CD4-positive, alpha-beta memory T cell (primary cell): ENCODE measurements around the gene OR2J3. TPM values are rescaled to one million over a fixed set of nuclear protein-coding genes. Genes with fewer than 3 reads are reported as not detected.
"Not testable (repeated sequence)": the region's sequence is repeated elsewhere in the genome, so short reads cannot be mapped to it uniquely, and the experiment has no call there.

Source experiments
- CTCF ChIA-PET: fragments of 350-600 bp; sonication (Branson Sonifier 250); formaldehyde crosslinking; loops from one replicate; lab custom pipeline; 2021; ENCODE audit warnings: inconsistent platforms; ENCODE audit not compliant: partially characterized antibody; lab: Charles Lee
- POLR2A ChIA-PET: fragments of 350-600 bp; sonication (Branson Sonifier 250); formaldehyde crosslinking; loops from one replicate; lab custom pipeline; 2021; ENCODE audit not compliant: partially characterized antibody; lab: Charles Lee
- DNase-seq, 5 donors: peaks; one replicate each; pipeline versions ENCODE4 v3.0.0 to v3.0.0-alpha.2; 2020 to 2022; ENCODE audit warnings: mixed read lengths in 1 of 5
- H3K27ac ChIP-seq: one replicate; pipeline ENCODE4 v1.7.0; 2013; ENCODE audit warnings: low read depth, low read length
- H3K27me3 ChIP-seq: 2 replicates; pipeline ENCODE4 v1.7.0; 2013; ENCODE audit warnings: mild to moderate bottlenecking, low read length, moderate library complexity; ENCODE audit not compliant: insufficient read depth
- H3K36me3 ChIP-seq: 2 replicates; pipeline ENCODE4 v1.7.0; 2013; ENCODE audit warnings: mild to moderate bottlenecking, low read length, moderate library complexity; ENCODE audit not compliant: insufficient read depth
- H3K4me1 ChIP-seq: 2 replicates; pipeline ENCODE4 v1.7.0; 2013; ENCODE audit warnings: mild to moderate bottlenecking, low read length, moderate library complexity; ENCODE audit not compliant: insufficient read depth
- H3K4me3 ChIP-seq, 2 donors: one replicate each; pipeline ENCODE4 v1.7.0; 2013; ENCODE audit warnings: low read length in 2 of 2, mild to moderate bottlenecking in 1 of 2
- H3K9me3 ChIP-seq, 2 donors: one replicate each; pipeline ENCODE4 v1.7.0; 2013; ENCODE audit warnings: low read length in 2 of 2, control low read depth in 1 of 2; ENCODE audit not compliant: control insufficient read depth in 1 of 2
- H3K27ac Mint-ChIP-seq, 7 donors: one replicate each; pipeline ENCODE4 v1.8.0; 2020 to 2021; ENCODE audit warnings: mixed read lengths in 7 of 7, mild to moderate bottlenecking in 6 of 7, inconsistent platforms in 3 of 7, moderate library complexity in 3 of 7
- H3K27me3 Mint-ChIP-seq, 2 donors: one replicate each; pipeline ENCODE4 v1.8.0; 2020 to 2021; ENCODE audit warnings: mixed read lengths in 2 of 2
- H3K36me3 Mint-ChIP-seq, 2 donors: one replicate each; pipeline ENCODE4 v1.8.0; 2020 to 2021; ENCODE audit warnings: mixed read lengths in 2 of 2, inconsistent platforms in 1 of 2, mild to moderate bottlenecking in 1 of 2
- H3K4me1 Mint-ChIP-seq, 4 donors: one replicate each; pipeline ENCODE4 v1.8.0; 2020 to 2021; ENCODE audit warnings: mixed read lengths in 4 of 4, mild to moderate bottlenecking in 1 of 4
- H3K4me3 Mint-ChIP-seq, 8 donors: one replicate each; pipeline ENCODE4 v1.8.0; 2020 to 2021; ENCODE audit warnings: mixed read lengths in 8 of 8, mild to moderate bottlenecking in 7 of 8, moderate library complexity in 6 of 8, inconsistent platforms in 3 of 8
- H3K9me3 Mint-ChIP-seq, 8 donors: one replicate each; pipeline ENCODE4 v1.8.0; 2020 to 2021; ENCODE audit warnings: mixed read lengths in 8 of 8, mild to moderate bottlenecking in 5 of 8, inconsistent platforms in 3 of 8, moderate library complexity in 1 of 8
- intact Hi-C: fragments of 100-400 bp; cut with micrococcal nuclease; formaldehyde crosslinking; loops from one replicate; pipeline ENCODE4 v1.15.1; 2023
- polyA plus RNA-seq, 2 donors: library from polyadenylated mRNA; unstranded; fragments of 300-500 nt; fragmentation: Illumina TruSeq; gene quantifications; one replicate each; pipeline ENCODE4 v1.2.3, GENCODE V29; 2021
- total RNA-seq, 2 experiments: library from RNA; stranded (reverse); gene quantifications; one replicate each; pipeline ENCODE4 v1.2.3, GENCODE V29; 2021

The OR2J3 gene
- total and polyA plus RNA-seq, 4 experiments from 2014 or later: not detected

GRCh38 chr6:29097803-29098202 is 10.1 kb upstream of the OR2J3 start:
- Histone ChIP-seq H3K9me3 (no peaks in the 10 kb centered on the region), H3K27ac (no peak overlapping the region), H3K27me3 (no peaks in the 10 kb centered on the region), H3K4me1 (no peaks in the 10 kb centered on the region), H3K36me3 (no peaks in the 10 kb centered on the region), H3K4me3 (no peak overlapping the region)
- H3K9me3 Mint-ChIP-seq: peaks cover 0 to 2% (median 0%) of the 10 kb centered on the region in 8 donors
- no peak overlapping the region for H3K27ac Mint-ChIP-seq
- H3K4me3 Mint-ChIP-seq: no peak overlapping the region
- ChIA-PET POLR2A (no interaction called here), CTCF (no interaction called here)
- H3K4me1 Mint-ChIP-seq: no peaks in the 10 kb centered on the region
- intact Hi-C loops: no loop called here
- H3K36me3 Mint-ChIP-seq: no peaks in the 10 kb centered on the region
- DNase-seq: no peak
- peaks cover 8 to 12% of the 10 kb centered on the region in 2 donors for H3K27me3 Mint-ChIP-seq

GRCh38 chr6:29099190-29099589 is 8.7 kb upstream of the OR2J3 start, which contains the start of gene OR2J1:
OR2J1 (plus strand) TSS chr6:29099490; CDS start chr6:29100943, 1,453 bp downstream.
- DNase-seq: no peak
- Histone ChIP-seq H3K9me3 (no peaks in the 10 kb centered on the region), H3K36me3 (no peaks in the 10 kb centered on the region), H3K27me3 (no peaks in the 10 kb centered on the region), H3K4me1 (no peaks in the 10 kb centered on the region), H3K27ac (no peak within 1 kb of the TSS), H3K4me3 (no peak within 1 kb of the TSS)
- no peak within 1 kb of the TSS for H3K4me3 Mint-ChIP-seq
- POLR2A ChIA-PET: no interaction called here
- CTCF ChIA-PET: no interaction called here
- no peaks in the 10 kb centered on the region for H3K9me3 Mint-ChIP-seq
- intact Hi-C loops: no loop called here
- no peaks in the 10 kb centered on the region for H3K36me3 Mint-ChIP-seq
- no peak within 1 kb of the TSS for H3K27ac Mint-ChIP-seq
- H3K27me3 Mint-ChIP-seq: peaks cover 4 to 19% of the 10 kb centered on the region in 2 donors
- H3K4me1 Mint-ChIP-seq: no peaks in the 10 kb centered on the region

GRCh38 chr6:29112135-29112534 is 4.3 kb downstream of the OR2J3 start:
- H3K36me3 Mint-ChIP-seq: no peaks in the 10 kb centered on the region
- peak in 1 of 5 donors; percentile 0 for DNase-seq
- no peaks in the 10 kb centered on the region for H3K9me3 Mint-ChIP-seq
- H3K27me3 ChIP-seq: peaks cover 6% of the 10 kb centered on the region
- ChIA-PET CTCF (interaction anchor here (0.7 kb wide), 1 partner anchor 842 kb away, joined by 3 read pairs; no protein-coding TSS in a partner anchor), POLR2A (no interaction called here)
- no peaks in the 10 kb centered on the region for H3K36me3 ChIP-seq
- no peak overlapping the region for H3K27ac ChIP-seq
- H3K4me1 ChIP-seq: no peaks in the 10 kb centered on the region
- H3K27ac Mint-ChIP-seq: no peak overlapping the region
- intact Hi-C loops: no loop called here
- H3K4me3 ChIP-seq: no peak overlapping the region
- peaks cover 12 to 18% of the 10 kb centered on the region in 2 donors for H3K27me3 Mint-ChIP-seq
- H3K9me3 ChIP-seq: no peaks in the 10 kb centered on the region
- H3K4me3 Mint-ChIP-seq: no peak overlapping the region
- H3K4me1 Mint-ChIP-seq: no peaks in the 10 kb centered on the region

GRCh38 chr6:29114964-29115363 is 7.1 kb downstream of the OR2J3 start:
- H3K9me3 ChIP-seq, DNase-seq, H3K27me3 ChIP-seq, H3K4me3 ChIP-seq, H3K27ac ChIP-seq, intact Hi-C loops, H3K36me3 ChIP-seq, H3K4me1 Mint-ChIP-seq, H3K9me3 Mint-ChIP-seq, POLR2A ChIA-PET, H3K4me1 ChIP-seq, H3K36me3 Mint-ChIP-seq, H3K27ac Mint-ChIP-seq, CTCF ChIA-PET, H3K4me3 Mint-ChIP-seq: not testable (repeated sequence)
- peaks cover 18 to 29% of the 10 kb centered on the region in 2 donors for H3K27me3 Mint-ChIP-seq

GRCh38 chr6:29129326-29130012 is 21.6 kb downstream of the OR2J3 start:
- no peaks in the 10 kb centered on the region for H3K9me3 ChIP-seq
- intact Hi-C loops: no loop called here
- H3K27ac Mint-ChIP-seq: no peak overlapping the region
- POLR2A ChIA-PET: no interaction called here
- DNase-seq: peak in 1 of 5 donors; percentile 28
- no peaks in the 10 kb centered on the region for H3K4me1 ChIP-seq
- no peak overlapping the region for H3K27ac ChIP-seq
- CTCF ChIA-PET: no interaction called here
- H3K36me3 ChIP-seq: no peaks in the 10 kb centered on the region
- H3K27me3 ChIP-seq: no peaks in the 10 kb centered on the region
- H3K4me1 Mint-ChIP-seq: no peaks in the 10 kb centered on the region
- peaks cover 15 to 20% of the 10 kb centered on the region in 2 donors for H3K27me3 Mint-ChIP-seq
- H3K4me3 ChIP-seq: no peak overlapping the region
- H3K36me3 Mint-ChIP-seq: no peaks in the 10 kb centered on the region
- no peak overlapping the region for H3K4me3 Mint-ChIP-seq
- H3K9me3 Mint-ChIP-seq: no peaks in the 10 kb centered on the region

- Histone ChIP-seq H3K27me3 (no peaks in the 10 kb centered on the region), H3K36me3 (no peaks in the 10 kb centered on the region), H3K27ac (no peak overlapping the region), H3K4me3 (no peak overlapping the region), H3K9me3 (no peaks in the 10 kb centered on the region), H3K4me1 (no peaks in the 10 kb centered on the region)
- ChIA-PET CTCF (no interaction called here), POLR2A (no interaction called here)
- H3K4me3 Mint-ChIP-seq: no peak overlapping the region
- DNase-seq: no peak
- no peaks in the 10 kb centered on the region for H3K36me3 Mint-ChIP-seq
- no peaks in the 10 kb centered on the region for H3K4me1 Mint-ChIP-seq
- H3K9me3 Mint-ChIP-seq: no peaks in the 10 kb centered on the region
- H3K27ac Mint-ChIP-seq: no peak overlapping the region
- peaks cover 20 to 21% of the 10 kb centered on the region in 2 donors for H3K27me3 Mint-ChIP-seq
- intact Hi-C loops: no loop called here
These were observed 22.8 kb downstream of the OR2J3 start for GRCh38 chr6:29130644-29131043.

GRCh38 chr6:29131691-29132090 is 23.8 kb downstream of the OR2J3 start:
- ChIA-PET POLR2A (no interaction called here), CTCF (no interaction called here)
- intact Hi-C loops: no loop called here
- Mint-ChIP-seq H3K27ac (no peak overlapping the region), H3K9me3 (no peaks in the 10 kb centered on the region), H3K4me3 (no peak overlapping the region), H3K4me1 (no peaks in the 10 kb centered on the region), H3K27me3 (peaks cover 17 to 21% of the 10 kb centered on the region in 2 donors), H3K36me3 (no peaks in the 10 kb centered on the region)
- H3K9me3 ChIP-seq: no peaks in the 10 kb centered on the region
- no peaks in the 10 kb centered on the region for H3K36me3 ChIP-seq
- no peaks in the 10 kb centered on the region for H3K27me3 ChIP-seq
- DNase-seq: no peak
- no peaks in the 10 kb centered on the region for H3K4me1 ChIP-seq
- H3K27ac ChIP-seq: no peak overlapping the region
- H3K4me3 ChIP-seq: no peak overlapping the region
